ENCODE data around the gene SDK2.

- TF ChIP-seq, protein P1, sequence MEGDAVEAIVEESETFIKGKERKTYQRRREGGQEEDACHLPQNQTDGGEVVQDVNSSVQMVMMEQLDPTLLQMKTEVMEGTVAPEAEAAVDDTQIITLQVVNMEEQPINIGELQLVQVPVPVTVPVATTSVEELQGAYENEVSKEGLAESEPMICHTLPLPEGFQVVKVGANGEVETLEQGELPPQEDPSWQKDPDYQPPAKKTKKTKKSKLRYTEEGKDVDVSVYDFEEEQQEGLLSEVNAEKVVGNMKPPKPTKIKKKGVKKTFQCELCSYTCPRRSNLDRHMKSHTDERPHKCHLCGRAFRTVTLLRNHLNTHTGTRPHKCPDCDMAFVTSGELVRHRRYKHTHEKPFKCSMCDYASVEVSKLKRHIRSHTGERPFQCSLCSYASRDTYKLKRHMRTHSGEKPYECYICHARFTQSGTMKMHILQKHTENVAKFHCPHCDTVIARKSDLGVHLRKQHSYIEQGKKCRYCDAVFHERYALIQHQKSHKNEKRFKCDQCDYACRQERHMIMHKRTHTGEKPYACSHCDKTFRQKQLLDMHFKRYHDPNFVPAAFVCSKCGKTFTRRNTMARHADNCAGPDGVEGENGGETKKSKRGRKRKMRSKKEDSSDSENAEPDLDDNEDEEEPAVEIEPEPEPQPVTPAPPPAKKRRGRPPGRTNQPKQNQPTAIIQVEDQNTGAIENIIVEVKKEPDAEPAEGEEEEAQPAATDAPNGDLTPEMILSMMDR (conservative IDR thresholded peaks at IDR 0.05 in 1 of 2, IDR thresholded peaks at IDR 0.05 in 1 of 2; ENCODE audit: extremely low read depth in 1 of 2, insufficient read depth in 1 of 2, low read depth in 1 of 2, low read length in 2 of 2) = no peak
- no peak for TF ChIP-seq EZH2 (IDR thresholded peaks at IDR 0.05; ENCODE audit: borderline replicate concordance, low read length)
These were observed 325.8 kb downstream of the SDK2 start for GRCh38 chr17:73318427-73318813.
